Hepatocyte (in vitro differentiated cells): ENCODE results near the gene CD163. TPM values are rescaled to one million over a fixed set of nuclear protein-coding genes. Genes with fewer than 3 reads are reported as not detected.
"Not testable (repeated sequence)": the region's sequence is repeated elsewhere in the genome, so short reads cannot be mapped to it uniquely, and the experiment has no call there.

Experiments
- DNase-seq: peaks from one replicate; pipeline ENCODE4 v3.0.0-alpha.2; 2016; ENCODE audit warnings: low spot score
- H2AFZ ChIP-seq: fragments of 200-600 bp; sonication (generic); 2 replicates; pipeline ENCODE4 v1.6.0; 2016; ENCODE audit warnings: antibody characterized with exemption, mild to moderate bottlenecking
- H3K27ac ChIP-seq: fragments of 200-600 bp; sonication (generic); 2 replicates; pipeline ENCODE4 v1.5.1; 2016; ENCODE audit warnings: mild to moderate bottlenecking
- H3K27me3 ChIP-seq: fragments of 200-600 bp; sonication (generic); 2 replicates; pipeline ENCODE4 v1.6.1; 2016
- H3K36me3 ChIP-seq: fragments of 200-600 bp; sonication (generic); replicated peaks from 2 replicates; pipeline ENCODE4 v1.5.1; 2016; ENCODE audit warnings: low read depth; ENCODE audit not compliant: insufficient read depth
- H3K4me1 ChIP-seq: fragments of 200-600 bp; sonication (generic); 2 replicates; pipeline ENCODE4 v1.5.1; 2016; ENCODE audit warnings: mild to moderate bottlenecking, moderate library complexity; ENCODE audit not compliant: insufficient read depth
- H3K4me2 ChIP-seq: fragments of 200-600 bp; sonication (generic); 2 replicates; pipeline ENCODE4 v1.6.0; 2016
- H3K4me3 ChIP-seq: fragments of 200-600 bp; sonication (generic); 2 replicates; pipeline ENCODE4 v1.5.1; 2016; ENCODE audit warnings: mild to moderate bottlenecking
- H3K79me2 ChIP-seq: fragments of 200-600 bp; sonication (generic); 2 replicates; pipeline ENCODE4 v1.6.0; 2017; ENCODE audit warnings: mild to moderate bottlenecking
- H3K9me2 ChIP-seq: fragments of 200-600 bp; sonication (generic); replicated peaks from 2 replicates; pipeline ENCODE4 v1.6.0; 2017; ENCODE audit warnings: mild to moderate bottlenecking; ENCODE audit not compliant: insufficient read depth
- H3K9me3 ChIP-seq: fragments of 200-600 bp; sonication (generic); 2 replicates; pipeline ENCODE4 v1.5.1; 2016; ENCODE audit warnings: low read depth, mild to moderate bottlenecking
- H4K20me1 ChIP-seq: fragments of 200-600 bp; sonication (generic); 2 replicates; pipeline ENCODE4 v1.6.0; 2016; ENCODE audit warnings: mild to moderate bottlenecking; ENCODE audit not compliant: insufficient read depth, poor library complexity, severe bottlenecking
- EZH2 ChIP-seq: fragments of 200-600 bp; sonication (generic); IDR thresholded peaks from 2 replicates; pipeline ENCODE4 v1.6.1; 2016; ENCODE audit warnings: antibody characterized with exemption, mild to moderate bottlenecking, borderline replicate concordance
- EZH2phosphoT487 ChIP-seq: fragments of 200-600 bp; sonication (generic); IDR thresholded peaks from one replicate; pipeline ENCODE4 v1.6.1; 2018; ENCODE audit warnings: antibody characterized with exemption, mild to moderate bottlenecking, low read depth, moderate library complexity; ENCODE audit not compliant: unreplicated experiment, severe bottlenecking
- WGBS: methylation state at CpG from one replicate; pipeline ENCODE4 v1.1.6; 2016; ENCODE audit warnings: low lambda C conversion rate; ENCODE audit errors: missing lambda C conversion rate; 5-methylcytosine and 5-hydroxymethylcytosine counted together
- polyA plus RNA-seq: library from polyadenylated mRNA; unstranded; fragments of >200 nt; fragmentation: Nextera tagmentation; extraction: Ambion mirVana; gene quantifications from 2 replicates; pipeline ENCODE4 v1.2.1, GENCODE V29; 2016
- total RNA-seq: library from RNA; depleted of rRNA; stranded (reverse); fragments of >200 nt; gene quantifications from 2 replicates; pipeline ENCODE4 v1.2.3, GENCODE V29; 2014
- TF ChIP-seq, protein P1 (sequence below): fragments of 200-600 bp; sonication (generic); IDR thresholded peaks from 2 replicates; pipeline ENCODE4 v1.5.1; 2016; ENCODE audit warnings: antibody characterized with exemption, mild to moderate bottlenecking; ENCODE audit not compliant: poor library complexity

The CD163 gene
- total and polyA plus RNA-seq, 2 experiments from 2014 or later = 3.0 to 3.8 TPM

DNA sequence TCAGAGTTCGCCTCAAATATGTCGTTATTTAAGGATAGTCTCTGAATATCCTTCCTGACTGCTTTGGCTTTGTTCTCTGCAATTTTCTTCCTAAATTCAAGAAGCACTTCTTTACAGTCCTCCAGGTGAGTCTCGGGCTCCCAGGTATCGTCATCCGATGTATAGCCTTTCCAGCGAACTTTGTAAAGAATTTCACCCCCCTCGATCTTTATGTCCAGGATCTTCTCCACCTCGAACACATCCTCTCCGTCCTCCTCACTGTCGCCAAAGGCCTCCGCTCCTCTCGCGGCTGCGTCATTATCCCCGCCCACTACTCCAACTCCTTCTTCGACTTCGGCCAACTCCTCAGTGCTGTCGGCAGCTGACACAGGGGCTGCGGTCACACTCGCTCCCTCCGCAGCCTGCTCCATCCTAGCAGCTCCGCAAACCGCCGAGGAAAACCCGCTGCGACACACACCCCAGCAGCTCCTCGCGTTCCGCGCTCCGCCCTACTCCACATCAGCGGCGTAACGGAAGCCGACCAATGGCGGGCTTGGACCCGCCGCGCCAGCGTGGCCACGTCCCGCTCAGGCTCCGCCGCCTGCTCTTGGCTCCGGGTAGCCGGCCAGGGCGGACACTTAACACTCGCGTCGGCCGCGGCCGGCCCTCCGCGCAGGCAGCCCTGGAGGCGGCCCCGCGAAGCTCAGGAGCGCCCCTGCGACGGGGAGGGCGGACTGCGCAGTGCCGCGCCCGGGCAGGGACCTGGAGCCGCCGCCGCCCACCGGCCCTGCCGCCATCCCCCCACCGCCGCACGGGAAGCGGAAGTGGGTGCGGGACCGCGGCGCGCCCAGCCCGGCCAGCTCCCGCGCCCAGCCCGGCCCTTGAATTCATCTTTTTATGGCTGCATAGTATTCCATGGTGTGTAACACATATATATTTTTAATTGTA lies 63.7 kb downstream of the CD163 start:
- 34% methylated on average over 70 of the region's 84 CpGs for WGBS
- no peaks in the 10 kb centered on the region for H3K36me3 ChIP-seq
- peak overlapping the region; percentile 74 for H3K4me2 ChIP-seq
- peak; percentile 71 for DNase-seq
- peak overlapping the region; percentile 61 for H3K4me3 ChIP-seq
- H4K20me1 ChIP-seq = no peaks in the 10 kb centered on the region
- no peaks in the 10 kb centered on the region for H3K9me3 ChIP-seq
- H3K4me1 ChIP-seq = no peaks in the 10 kb centered on the region
- H3K79me2 ChIP-seq = no peaks in the 10 kb centered on the region
- no peak for TF ChIP-seq EZH2
- TF ChIP-seq EZH2phosphoT487 = no peak
- TF ChIP-seq, protein P1, sequence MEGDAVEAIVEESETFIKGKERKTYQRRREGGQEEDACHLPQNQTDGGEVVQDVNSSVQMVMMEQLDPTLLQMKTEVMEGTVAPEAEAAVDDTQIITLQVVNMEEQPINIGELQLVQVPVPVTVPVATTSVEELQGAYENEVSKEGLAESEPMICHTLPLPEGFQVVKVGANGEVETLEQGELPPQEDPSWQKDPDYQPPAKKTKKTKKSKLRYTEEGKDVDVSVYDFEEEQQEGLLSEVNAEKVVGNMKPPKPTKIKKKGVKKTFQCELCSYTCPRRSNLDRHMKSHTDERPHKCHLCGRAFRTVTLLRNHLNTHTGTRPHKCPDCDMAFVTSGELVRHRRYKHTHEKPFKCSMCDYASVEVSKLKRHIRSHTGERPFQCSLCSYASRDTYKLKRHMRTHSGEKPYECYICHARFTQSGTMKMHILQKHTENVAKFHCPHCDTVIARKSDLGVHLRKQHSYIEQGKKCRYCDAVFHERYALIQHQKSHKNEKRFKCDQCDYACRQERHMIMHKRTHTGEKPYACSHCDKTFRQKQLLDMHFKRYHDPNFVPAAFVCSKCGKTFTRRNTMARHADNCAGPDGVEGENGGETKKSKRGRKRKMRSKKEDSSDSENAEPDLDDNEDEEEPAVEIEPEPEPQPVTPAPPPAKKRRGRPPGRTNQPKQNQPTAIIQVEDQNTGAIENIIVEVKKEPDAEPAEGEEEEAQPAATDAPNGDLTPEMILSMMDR = no peak
- no peaks in the 10 kb centered on the region for H3K27me3 ChIP-seq
- no peaks in the 10 kb centered on the region for H3K9me2 ChIP-seq
- H2AFZ ChIP-seq = peak overlapping the region; percentile 69
- H3K27ac ChIP-seq = peak overlapping the region; percentile 52

DNA sequence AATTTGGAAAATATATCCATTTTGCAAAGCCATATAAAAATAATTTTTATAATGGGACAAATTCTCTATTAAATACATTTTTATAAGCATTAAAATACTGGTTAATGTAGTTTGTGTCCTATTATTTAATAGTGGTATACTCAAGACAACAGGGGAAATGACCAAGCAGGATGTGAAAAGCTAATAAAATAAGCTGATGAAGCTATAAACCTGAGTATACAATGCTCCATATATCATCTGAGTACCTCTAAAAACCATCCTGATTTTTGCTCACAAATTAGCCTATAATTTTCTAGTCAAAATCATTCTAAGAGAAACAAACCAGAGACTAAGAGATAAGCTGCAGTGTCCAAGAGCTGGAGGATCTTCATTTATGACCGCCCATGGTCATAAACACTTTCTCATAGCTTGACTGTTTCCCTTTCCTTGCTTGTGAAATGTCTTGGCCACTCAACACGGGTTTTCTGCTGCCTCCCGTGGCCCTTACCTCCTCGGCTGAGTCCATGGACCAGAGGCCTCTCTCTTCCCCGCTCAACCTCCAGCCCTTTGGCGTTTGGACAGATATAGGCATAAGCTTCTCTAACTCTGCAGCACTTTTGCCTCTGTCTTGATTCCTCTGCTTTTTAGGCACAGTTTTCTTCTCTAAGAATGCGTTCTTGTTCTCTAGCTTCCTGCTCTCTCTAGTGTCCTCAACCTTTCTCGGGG lies 65.1 kb downstream of the CD163 start:
- not testable (repeated sequence) for H3K79me2 ChIP-seq, H2AFZ ChIP-seq, H3K4me3 ChIP-seq, H3K27ac ChIP-seq, H3K36me3 ChIP-seq, H3K4me2 ChIP-seq, H4K20me1 ChIP-seq, DNase-seq, H3K4me1 ChIP-seq, H3K9me2 ChIP-seq, H3K9me3 ChIP-seq, H3K27me3 ChIP-seq
- 82% methylated on average over 8 of the region's 8 CpGs for WGBS

DNA sequence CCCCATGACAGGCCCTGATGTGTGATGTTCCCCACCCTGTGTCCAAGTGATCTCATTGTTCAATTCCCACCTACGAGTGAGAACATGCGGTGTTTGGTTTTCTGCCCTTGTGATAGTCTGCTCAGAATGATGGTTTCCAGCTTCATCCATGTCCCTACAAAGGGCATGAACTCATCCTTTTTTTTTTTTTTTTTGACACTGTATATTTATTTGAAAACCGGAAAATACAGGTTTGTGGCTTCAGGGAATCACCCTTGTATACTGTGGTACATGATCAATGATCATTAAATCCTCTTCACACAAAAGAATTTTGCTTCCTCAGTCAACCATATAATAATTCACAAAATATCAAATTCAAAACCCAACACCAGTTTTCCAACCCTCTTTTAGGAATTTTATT lies 66.1 kb downstream of the CD163 start:
- H3K9me2 ChIP-seq, H3K4me1 ChIP-seq, H4K20me1 ChIP-seq, H3K27ac ChIP-seq, H3K4me3 ChIP-seq, H3K36me3 ChIP-seq, H3K4me2 ChIP-seq, DNase-seq, H3K27me3 ChIP-seq, H3K79me2 ChIP-seq, H3K9me3 ChIP-seq, H2AFZ ChIP-seq: not testable (repeated sequence)
- 94% methylated on average over 3 of the region's 3 CpGs for WGBS

DNA sequence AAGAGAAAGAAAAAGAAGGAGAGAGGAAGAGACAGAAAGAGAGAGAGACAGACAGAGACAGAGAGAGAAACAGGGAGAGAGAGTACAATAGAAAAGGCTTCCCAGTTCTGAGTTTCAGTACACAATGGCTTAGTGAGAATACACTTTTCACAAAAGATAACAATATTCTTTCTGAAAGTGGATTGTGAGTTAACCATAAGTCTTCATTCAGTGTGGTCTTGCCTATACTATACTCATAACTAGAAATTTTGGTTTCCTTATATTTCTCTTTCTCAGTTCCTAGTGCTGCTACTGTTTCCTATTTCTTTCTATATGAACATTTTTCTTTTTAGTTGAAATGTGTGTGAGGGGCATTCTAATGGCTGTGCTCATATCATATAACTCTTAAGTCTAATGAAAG lies 68.9 kb downstream of the CD163 start:
- Histone ChIP-seq H4K20me1 (no peaks in the 10 kb centered on the region), H2AFZ (no peak overlapping the region), H3K36me3 (no peaks in the 10 kb centered on the region), H3K79me2 (no peaks in the 10 kb centered on the region), H3K9me3 (no peaks in the 10 kb centered on the region), H3K4me3 (no peak overlapping the region), H3K4me1 (no peaks in the 10 kb centered on the region), H3K27ac (no peak overlapping the region), H3K4me2 (no peak overlapping the region), H3K9me2 (no peaks in the 10 kb centered on the region), H3K27me3 (no peaks in the 10 kb centered on the region)
- no peak for TF ChIP-seq EZH2phosphoT487
- no peak for TF ChIP-seq EZH2
- TF ChIP-seq, protein P1 = no peak
- no peak for DNase-seq
